GM19324 (cell line): Measurements from ENCODE around the gene SLC40A1.

Experiments
- ATAC-seq: cut with Tn5 transposase; IDR thresholded peaks from one replicate; pipeline ENCODE4 v1.9.1; 2021; ENCODE audit warnings: mild to moderate bottlenecking, moderate library complexity; ENCODE audit not compliant: unreplicated experiment, low FRiP score

Gene SLC40A1

DNA sequence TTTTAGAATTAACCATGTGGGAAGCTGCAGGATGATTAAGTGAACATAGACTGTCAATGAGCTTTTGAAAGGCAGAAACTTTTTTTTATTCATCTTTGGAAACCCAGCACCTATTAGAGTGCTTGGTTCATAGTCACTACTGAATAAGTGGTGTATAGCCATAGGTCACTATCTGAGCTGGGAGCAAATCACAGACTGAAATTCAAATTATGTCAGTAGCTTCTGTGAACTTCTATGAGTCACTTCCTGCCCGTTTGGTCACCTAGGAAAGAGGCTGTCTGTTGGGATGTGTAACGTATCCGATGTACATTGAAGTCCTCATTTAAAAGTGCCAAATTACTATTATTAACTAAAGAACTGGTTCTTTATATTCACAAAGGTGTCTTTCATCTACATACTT, 20.5 kb upstream of the SLC40A1 start:
- ATAC-seq = no peak

DNA sequence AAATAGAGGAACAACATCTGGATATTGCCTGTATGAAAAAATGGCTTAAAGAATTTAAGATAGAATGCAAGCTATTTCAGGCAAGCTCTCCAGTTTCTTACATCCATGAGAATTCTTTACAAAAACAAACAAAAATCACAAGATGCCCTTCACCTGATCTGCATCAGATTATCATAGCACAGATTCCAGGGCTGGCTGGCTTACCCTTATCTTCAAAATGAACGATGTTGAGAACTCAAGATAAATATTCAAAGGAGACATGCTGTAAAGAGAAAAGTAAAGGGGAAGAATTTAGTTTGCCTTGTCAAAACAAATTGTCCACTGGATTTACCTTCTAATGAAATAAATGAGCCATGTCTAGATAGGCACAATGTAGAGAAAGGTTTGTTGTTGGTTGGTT, 18.7 kb upstream of the SLC40A1 start:
- no peak for ATAC-seq

DNA sequence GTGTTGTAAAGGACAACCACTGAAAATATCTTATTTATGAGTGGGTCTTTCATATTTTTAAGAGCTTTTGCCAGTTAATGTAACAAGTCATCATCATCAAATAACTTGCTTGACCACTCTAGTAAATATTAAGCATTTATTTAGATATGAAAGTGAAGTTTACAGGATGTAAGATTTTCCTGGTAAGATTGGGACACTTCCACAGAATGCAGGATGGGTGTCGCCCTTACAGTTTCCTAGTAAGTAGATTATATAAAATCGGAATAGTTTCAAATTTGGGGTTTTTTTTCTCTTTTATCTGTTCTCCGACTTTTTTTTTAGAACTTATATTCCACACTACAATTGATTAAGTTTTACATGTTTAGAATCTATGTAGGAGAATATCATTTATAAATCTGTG, 14.8 kb upstream of the SLC40A1 start:
- ATAC-seq = no peak

DNA sequence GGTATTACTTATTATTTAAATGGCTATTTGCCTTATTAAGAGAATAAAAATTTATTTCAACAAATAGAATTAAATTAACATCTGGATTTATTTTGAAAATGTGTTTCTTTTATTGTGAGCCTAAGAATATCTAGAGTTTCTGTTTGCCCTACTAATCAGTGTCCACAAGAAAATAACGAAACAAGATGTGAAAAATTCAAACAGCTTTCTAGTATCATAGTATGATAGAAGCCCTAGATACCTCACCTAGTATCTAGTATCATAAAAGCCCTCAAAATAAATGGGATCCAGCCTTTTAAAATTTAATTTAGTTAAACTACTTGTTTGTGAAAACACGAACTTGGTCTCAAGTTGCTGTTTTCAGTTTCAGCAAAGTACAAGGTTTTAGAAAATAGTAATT, 13.7 kb upstream of the SLC40A1 start:
- ATAC-seq = no peak

DNA sequence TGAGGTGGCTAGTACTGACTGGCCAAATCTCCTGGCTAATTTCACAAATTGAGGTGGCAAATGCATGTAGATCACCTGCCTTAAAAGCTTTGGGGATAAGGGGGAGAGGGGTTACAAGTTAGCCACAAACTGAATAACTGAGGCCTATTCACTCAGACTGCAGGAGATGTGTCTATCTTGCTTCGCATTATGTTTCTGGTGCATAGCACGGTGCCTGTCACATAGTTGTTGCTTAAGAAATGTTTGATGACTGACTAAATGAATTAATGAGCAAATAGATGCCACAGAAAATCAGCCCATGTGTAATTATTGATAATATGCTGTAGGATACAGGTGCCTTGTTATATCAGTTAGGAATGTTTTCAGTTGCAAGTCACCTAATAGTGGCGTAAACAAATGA, 12.5 kb upstream of the SLC40A1 start:
- ATAC-seq = no peak

DNA sequence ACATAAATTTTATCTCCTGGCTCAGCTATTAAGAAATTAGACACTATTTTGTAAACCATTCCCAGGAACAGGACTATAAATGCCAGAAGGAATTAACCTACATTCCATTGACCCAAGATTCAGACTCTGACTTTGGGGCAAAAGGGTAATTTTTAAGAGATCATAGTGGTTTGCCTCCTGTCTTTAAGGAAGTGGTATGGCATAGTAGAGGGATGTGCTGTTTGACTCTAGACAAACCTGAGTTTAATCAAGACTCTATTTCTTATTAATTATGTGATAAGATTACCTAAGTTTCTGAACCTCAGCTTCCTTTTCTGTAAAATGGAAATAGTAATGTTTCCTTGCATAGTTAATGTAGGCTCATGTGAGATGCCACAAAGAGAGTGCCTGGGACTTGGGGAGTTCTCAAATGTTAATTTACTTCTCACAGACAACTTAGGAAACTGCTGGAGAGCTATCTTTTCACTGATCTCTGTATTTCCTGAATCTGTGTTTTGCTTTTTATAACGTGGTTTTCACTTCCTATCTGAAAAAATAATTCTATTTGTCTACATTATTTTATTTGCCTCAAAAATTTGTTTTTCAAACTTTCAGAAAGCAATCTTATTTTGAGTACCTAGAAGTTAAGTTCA, 11.9 kb upstream of the SLC40A1 start:
- ATAC-seq = no peak

DNA sequence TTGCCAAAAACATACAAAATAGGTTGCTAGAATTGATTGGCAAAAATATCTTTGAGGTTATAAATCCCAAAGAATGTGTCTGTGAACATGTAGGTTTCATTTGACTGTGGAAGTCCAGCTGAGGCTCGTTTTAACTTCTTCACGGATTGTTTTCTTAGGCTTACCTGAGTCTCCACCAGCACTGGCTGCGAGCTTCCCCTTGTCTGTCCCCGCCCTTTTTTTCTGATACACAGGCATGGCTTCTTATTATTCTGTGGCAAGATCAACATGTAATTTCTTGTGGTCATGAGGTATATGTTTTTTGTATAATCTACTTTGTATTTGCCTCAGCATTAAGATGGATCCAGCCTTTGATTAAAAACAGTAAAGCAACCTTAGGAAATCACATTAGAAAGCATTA, 7.2 kb upstream of the SLC40A1 start:
- no peak for ATAC-seq

DNA sequence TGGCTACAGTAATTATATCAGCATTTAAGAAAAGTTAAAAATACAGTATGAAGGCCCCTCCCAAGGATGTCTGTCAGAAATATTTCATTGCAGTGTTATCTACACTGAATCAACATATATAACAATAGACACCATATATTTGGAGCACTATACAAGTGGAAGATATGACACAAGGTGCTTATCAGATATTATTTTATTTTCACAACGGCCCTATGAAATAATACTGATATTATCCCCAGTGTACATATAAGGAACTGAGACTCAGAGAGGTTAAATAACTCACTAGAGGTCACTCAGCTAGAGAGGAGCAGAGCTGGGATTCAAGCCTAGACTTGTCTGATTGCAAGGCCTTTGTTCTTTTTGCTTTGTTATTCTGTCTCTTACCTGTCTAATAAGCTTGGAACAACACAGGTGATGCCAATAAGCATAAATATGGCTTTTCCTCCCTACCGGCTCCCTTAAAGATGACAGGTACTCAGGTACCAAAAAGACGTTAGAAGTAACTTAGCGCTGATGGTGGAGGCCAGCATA, 4.7 kb upstream of the SLC40A1 start:
- ATAC-seq = no peak

DNA sequence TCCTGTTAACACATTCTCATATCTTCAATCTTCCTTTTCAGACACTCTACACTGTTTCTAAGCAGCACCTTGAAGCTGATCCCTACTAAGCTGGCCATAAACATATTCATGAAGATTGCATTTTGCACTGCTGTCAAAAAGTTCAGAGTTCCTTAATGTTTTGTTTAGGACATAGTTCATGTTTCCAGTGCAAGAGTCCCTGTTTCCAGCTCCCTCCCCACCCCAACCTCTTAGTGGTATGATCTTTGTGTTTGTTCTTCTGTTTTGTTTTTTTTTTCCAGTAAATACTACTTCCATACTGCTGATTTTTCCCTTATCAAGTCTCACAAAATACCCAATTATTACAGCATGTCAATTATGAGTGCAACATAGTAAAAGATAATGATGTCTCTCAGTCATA, 4.1 kb upstream of the SLC40A1 start:
- no peak for ATAC-seq

DNA sequence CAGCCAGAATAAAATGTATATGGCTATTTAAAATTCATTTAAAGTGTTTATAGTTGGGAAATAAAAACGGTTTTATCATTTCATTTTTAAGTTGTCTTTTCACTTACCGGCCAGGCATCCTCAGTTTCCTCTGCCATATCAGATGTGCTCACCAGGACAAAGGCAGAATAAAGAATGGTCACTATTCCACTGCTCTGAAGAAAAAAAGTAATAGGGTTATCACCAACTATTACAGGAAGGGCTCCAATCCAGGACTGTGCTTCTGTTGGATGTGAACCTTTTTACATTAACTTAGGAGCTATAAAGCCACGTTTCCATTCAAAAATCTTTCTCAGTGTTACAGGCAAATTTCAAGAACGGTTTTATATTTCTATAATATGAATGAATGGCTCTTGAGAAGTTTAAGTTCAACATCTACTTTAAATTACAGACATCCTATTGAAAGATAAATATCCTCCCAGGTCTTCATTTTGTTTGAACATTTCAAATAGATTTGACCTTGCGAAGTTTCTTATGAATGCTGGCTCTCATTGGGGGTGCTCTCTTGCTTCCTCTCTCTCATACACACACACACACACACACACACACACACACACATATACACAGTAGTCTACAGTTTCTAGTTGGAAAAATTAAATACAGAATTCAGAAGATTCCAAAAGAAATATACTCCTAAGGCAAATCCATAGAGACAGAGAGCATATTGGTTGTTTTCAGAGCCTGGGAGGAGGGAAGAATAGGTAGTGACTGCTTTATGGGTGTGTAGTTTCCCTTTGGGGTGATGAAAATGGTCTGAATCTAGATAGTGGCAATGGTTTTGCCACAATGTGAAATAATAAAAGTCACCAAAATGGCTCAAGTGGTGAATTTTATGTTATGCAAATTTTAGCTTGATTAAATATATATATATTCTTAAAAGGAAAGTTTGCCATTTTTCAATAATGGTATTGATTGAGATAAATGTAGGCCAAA, 2.9 kb upstream of the SLC40A1 start:
- ATAC-seq = no peak

DNA sequence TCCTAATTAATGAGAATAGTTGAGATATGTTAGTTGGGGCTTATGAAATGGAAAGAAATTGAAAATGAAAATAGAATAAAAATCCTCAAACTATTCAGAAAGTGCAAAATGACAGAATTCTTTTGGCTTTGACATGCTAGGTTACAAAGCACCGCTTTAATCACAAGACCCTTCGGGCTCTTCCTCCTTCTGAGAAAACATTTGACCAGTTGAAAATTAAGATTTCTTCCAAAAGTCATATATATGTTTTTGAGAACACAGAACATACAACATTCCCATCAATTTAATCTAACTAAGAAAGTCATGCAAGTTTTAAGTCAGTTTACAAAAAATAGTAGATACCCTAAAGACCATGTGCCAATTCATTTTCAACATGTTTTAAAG, 2.2 kb upstream of the SLC40A1 start:
- no peak for ATAC-seq

DNA sequence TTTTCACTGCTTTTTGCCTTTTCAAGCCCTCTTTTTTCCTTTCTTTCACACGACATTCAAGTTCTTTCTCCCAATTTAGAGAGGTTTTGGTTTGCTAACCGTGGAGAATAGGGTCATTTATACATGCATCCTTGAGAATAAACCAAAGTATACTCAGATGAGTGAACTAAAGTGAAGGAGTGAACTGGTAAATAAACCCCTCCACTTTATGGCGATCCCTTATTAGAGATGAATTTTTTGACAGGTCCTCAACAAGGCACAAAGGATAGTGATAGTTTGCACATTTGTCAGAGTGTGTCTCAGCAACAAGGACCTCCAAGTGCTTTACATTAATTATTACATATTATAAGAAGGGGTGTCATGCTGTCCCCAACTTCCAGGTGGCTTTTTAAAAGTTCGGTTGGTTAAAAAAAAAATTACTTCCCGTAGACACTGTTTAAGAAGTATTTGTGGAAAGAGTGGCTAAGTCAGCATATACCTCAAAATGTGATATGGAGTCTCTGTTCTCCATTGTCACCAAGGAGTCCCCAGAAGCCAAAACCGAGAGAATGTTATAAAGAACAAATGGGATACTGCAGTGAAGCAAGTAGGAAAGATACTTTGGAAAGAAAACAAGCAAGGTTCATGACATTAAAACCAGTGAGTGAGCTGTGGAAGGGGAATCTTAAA, 1.7 kb upstream of the SLC40A1 start:
- ATAC-seq = no peak

DNA sequence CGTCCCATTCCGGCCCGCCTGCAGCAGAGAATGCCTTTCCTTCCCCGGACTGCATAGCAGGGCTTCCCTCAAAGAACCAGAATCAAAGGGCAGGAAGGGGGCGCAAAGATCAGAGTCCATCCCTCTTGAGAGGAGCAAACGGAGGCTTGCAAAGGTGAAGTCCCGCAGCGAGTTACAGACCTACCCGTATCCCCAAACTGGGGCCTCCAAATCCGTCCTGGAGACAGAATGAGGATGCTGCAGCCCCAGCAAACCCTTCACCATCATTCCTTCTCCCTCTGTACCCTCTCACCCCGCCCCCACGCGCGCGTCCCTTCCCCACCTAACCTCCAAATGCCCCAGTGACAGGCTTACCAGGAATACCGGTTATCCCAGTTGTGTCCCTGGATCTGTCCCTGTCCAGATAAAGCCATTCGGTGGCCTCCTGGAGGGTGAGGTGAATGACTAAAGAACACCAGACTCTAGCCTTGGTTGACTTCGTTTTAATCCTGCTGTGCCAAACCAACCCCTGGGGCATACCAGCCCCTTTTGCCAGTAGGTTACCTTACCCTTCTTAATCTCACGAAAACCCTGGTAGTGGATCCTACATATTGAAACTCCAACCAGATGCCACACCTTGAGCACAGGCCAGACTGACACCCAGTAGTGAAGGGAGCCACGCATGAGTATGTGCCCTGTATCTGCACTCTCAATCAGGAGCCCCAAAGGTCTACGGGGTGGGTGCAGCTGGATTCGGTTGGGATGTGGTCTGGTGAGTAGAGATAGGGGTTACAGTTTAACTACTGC, 961 bp upstream of the SLC40A1 start:
- no peak for ATAC-seq

DNA sequence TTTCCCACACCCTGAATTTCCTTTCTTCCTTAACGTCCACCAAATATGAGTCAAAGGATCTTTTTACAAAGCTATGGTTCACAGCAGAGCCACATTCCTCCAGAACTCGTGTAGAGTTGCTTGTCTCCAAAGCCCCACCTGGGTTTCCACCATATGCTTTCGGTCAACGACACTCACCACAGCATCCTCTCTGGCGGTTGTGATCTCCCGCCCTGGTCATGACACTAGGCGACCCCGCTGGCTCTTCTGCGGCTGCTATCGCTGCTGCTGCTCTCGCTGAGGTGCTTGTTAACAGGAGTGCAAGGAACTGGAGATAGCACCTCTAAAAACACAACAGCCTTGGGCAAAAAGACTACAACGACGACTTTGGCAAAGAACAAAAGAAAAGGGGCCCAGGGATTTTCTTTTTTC, 340 bp downstream of the SLC40A1 start:
- no peak for ATAC-seq

DNA sequence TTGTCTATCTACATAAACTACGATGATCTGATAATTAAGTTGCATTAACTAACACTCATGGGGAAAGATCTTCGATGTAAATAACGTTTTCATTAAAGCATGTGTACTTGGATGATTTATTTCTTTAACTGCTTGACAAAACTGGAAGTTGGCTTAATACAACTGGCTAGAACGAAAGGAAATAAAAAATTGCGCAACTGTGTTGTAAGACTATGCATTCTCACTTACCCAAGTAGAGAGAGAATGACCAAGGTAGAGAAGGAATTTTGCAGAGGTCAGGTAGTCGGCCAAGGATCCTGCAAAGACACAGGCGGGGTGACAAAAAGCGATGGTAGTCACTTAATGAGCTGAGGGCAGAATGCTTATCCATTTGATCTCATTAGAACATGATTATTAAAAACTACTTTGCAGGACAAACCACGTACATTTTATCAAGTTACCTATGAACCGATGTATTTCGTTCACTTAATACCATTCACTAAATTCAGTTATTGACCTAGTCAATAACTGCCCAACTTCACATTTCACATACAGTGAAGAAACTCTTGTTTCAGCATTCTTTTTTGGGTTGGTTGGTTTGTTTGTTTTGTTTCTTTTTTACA, 900 bp downstream of the SLC40A1 start:
- no peak for ATAC-seq

DNA sequence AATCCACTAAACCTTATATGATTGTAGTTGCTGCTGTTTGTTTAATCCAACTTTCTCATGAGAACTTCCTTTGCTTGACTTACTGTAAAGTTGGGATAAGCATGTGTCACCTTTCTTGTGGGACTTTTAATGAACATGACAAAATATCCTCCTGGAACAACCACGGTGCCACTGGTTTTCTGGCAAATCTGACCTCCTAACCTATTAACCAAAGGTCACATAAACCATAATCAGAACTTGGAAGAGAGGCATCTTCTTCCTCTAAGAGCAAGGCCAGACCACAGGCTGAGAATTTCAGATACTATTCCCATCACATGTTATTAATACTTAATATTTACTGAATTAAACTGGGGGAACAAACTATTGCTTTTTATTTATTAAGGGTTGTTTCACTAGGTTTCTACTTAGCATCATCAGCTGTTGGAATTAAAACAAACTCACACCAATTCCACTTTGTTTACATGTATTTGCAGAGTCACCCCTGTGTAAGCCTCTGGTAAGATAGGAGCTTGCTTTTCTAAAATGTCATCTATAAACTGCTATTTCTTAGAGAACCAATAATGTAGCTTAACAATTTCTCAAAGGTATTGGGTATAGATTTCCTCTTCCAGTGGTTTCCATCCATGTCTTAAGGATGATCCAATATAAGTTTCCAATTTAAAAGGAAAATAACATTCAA, 2.2 kb downstream of the SLC40A1 start:
- no peak for ATAC-seq

DNA sequence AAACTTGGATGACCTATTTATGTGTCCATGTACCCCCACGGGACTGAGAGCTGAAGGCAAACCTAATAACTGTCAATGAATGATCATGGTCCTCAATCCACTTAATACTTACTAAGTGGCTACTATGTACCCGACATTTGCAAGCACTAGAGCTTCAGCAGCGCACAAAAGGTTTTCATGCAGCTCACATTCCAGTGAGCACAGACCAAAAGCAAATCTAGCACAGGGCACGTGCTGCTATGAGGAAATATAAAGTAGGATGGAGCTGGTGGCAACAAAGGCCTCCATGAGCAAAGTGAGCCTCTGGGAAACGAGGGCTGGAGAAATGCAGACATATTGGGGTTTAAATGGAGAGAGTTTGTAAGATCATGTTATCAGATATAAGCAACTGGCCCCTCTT, 3.5 kb downstream of the SLC40A1 start:
- no peak for ATAC-seq

DNA sequence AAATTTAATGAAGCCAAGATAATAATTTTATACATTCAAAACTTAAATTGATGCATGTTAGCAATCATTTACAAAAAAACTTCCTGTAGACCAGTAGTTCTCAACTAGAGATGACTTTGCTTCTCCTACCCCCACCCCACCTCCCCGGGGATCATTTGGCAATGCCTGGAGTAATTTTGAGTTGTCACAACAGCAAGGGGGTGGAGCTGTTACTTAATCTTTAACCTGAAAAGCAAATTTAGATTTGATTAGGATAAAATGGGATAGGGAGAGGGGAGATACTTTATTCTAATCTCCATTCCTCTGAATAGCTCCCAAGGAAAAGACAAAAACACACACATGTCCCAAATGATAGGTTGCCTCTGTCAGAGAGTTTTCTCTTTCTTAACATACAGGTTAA, 4.2 kb downstream of the SLC40A1 start:
- ATAC-seq = no peak

DNA sequence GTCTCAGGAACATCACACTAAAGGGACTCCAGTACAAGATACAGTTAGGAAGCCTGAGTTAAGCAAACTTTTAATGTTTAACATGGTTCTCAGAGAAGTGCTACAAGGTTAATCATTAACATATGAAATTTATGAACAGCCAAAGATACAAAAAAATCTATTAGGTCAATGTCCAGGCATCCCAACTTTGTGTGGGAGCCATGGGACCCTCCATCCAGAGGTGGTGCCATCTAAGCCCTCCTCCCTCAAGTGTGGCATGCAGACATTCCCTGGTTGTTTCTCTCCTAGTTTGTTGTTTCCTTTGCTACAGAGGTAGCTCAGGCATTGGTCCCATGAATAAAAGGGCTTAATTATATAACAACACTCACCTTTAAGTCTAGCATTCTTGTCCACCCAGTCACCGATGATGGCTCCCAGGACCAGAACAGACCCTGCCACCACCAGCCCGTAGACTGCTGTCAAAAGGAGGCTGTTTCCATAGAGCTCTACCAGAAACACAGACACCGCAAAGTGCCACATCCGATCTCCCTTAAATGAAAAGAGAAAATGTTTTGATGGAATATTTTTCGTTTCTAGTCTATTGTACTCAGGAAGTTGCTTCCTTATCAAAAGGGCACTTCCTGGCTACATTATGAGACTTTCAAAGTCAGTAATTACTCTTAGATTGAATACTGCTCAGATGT, 5.7 kb downstream of the SLC40A1 start:
- ATAC-seq = no peak
